ENCODE data around the gene NME7.
"Not testable (repeated sequence)": the region's sequence is repeated elsewhere in the genome, so short reads cannot be mapped to it uniquely, and the experiment has no call there.

Gene NME7

DNA sequence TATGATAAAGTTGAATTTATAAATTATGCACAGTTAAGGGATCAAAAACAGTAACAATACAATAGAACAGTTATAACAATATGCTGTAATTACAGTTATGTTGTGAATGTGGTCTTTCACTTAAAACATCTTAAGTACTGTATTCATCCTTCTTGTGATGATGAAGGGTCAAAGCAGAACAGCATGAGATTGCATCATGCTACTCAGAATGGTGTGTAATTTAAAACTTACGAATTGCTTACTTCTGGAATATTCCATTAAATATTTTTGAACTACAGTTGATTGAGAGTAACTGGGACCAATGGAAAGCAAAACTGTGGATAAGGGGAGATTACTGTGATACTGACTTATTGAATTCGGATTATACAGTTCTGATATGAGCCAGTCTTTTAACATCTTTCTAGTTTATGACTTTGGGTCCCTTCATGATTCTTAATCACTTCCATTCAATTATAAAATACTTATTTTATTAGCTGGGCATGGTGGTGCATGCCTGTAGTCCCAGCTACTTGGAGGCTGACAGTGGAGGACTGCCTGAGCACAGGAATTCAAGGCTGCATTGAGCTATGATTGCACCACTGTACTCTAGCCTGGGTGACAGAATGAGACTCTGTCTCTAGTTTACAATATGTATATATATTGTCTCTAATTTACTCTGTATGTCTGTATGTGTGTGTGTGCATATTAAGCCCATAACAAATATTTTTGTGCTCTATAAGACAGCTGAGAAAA is 217.9 kb downstream of the NME7 start:
- no peak for DNase-seq

GRCh38 chr1:169148472-169149252 is 218.9 kb downstream of the NME7 start:
- DNase-seq = no peak

- no peak for DNase-seq
These were observed 220.9 kb downstream of the NME7 start for GRCh38 chr1:169146576-169147214.

GRCh38 chr1:169144941-169145626 is 222.5 kb downstream of the NME7 start:
- DNase-seq = no peak

- DNase-seq = no peak
These were observed 223.6 kb downstream of the NME7 start for GRCh38 chr1:169143984-169144383.

- DNase-seq = no peak
These were observed 224.3 kb downstream of the NME7 start for GRCh38 chr1:169143346-169143745.

GRCh38 chr1:169142129-169142528 is 225.5 kb downstream of the NME7 start:
- no peak for DNase-seq

DNA sequence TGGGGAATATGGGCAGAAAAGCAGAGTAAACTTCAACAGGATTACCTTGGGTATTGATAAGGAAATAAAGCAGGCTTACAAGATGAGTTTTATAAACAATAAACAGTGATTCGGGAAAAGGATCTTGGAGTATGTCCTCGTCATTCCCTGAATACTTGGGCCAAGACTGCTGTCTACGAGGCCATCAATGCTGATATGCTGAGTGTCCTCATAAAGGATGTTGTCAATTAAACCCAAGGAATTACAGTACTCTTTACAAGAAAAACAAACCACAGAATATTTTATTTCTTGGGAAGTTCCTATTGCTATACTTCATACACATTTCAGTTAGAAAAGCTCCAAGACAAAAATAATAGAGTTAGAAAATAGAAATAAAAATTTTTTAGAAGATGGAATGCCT is 226.2 kb downstream of the NME7 start:
- no peak for DNase-seq

GRCh38 chr1:169138866-169139670 is 228.5 kb downstream of the NME7 start:
- DNase-seq = no peak

- no peak for DNase-seq
These were observed 230.2 kb downstream of the NME7 start for GRCh38 chr1:169137357-169137756.

GRCh38 chr1:169133801-169134502 is 233.6 kb downstream of the NME7 start:
- DNase-seq = no peak

GRCh38 chr1:169133228-169133576 is 234.4 kb downstream of the NME7 start:
- DNase-seq = no peak

- no peak for DNase-seq
These were observed 234.9 kb downstream of the NME7 start for GRCh38 chr1:169132512-169133227.

GRCh38 chr1:169130683-169131082 is 236.9 kb downstream of the NME7 start:
- no peak for DNase-seq

- DNase-seq = no peak
These were observed 238.3 kb downstream of the NME7 start for GRCh38 chr1:169129109-169129784.

- no peak for DNase-seq
These were observed 239.0 kb downstream of the NME7 start for GRCh38 chr1:169128562-169128961.

DNA sequence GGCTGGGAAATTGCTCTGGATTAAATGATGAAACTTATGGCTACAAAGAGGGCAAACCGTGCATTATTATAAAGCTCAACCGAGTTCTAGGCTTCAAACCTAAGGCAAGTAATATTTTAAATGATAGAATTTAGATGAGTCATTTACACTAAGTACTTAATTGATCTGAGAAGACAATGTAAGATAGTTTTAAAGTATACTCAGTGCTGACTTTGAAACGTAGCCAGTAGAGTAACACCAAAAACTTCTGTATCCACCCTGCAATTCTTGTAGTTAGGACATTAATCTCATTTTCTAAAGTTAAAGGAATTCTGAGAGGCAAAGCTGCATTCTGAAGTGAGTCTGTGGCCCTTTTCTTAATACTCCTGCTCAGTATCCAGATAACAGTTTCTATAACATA is 240.3 kb downstream of the NME7 start:
- no peak for DNase-seq

DNA sequence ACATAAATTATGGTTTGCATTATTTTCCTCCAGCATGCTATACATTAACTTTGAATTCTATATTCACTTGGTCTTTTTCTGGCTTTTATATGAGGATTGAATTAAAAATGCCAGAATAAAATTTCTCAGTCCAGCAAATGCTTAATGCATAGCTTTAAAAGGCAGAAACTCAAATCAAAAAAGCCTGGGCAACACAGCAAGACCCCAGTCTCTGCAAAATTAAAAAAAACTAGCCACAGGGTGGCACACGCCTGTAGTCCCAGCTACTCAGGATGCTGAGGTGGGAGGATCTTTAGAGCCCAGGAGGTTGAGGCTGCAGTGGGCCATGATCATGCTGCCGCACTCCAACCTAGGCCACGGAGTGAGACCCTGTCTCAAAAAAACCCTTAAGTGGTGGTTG is 241.3 kb downstream of the NME7 start:
- DNase-seq = no peak

- DNase-seq = not testable (repeated sequence)
These were observed 242.0 kb downstream of the NME7 start for GRCh38 chr1:169125597-169125996.

DNA sequence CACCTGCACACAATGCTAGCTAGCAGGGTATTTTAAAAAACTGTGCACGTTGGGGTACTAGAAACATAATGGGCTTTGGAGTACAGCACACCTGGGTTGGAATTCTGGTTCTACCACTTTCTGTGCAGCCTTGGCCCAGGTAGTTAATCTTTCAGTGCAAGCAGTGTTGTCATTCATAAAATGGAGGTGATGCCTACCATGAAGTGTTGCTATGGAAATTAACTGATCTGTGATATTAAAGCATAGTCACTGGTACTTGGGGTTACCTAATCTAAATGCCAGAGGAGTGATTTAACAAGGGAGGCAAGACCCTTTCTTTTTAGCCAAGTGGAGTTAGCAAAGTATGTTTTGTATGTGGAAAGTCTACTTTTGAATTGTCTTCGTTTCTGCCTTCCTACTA is 243.1 kb downstream of the NME7 start:
- DNase-seq = no peak

- no peak for DNase-seq
These were observed 244.6 kb downstream of the NME7 start for GRCh38 chr1:169122976-169123375.

Data from NCI-H1048 (cell line).